K562 (cell line): Measurements from ENCODE around the gene C1QTNF12. TPM values are rescaled to one million over a fixed set of nuclear protein-coding genes. Genes with fewer than 3 reads are reported as not detected.

ENCODE experiments used
- ATAC-seq: fragments of 200-7000 bp; cut with Tn5 transposase; 3 replicates; pipeline ENCODE4 v1.9.1; 2020; ENCODE audit warnings: moderate library complexity
- BruUV-seq: library from RNA; stranded (reverse); fragments of 400-500 nt; replicated peaks from 2 replicates; lab custom pipeline; 2021; lab: Mats Ljungman, UMichigan
- CTCF ChIA-PET: fragments of 300-600 bp; formaldehyde crosslinking; extraction: SDS; loops from one replicate; lab custom pipeline; 2021; ENCODE audit warnings: low intra/inter-chr PET ratio; lab: Yijun Ruan, JAX
- POLR2A ChIA-PET: fragments of 300-600, 350-650 bp; sonication (Branson Sonifier 250); formaldehyde crosslinking; extraction: SDS; loops from one replicate; lab custom pipeline; 2021; ENCODE audit warnings: antibody characterized with exemption, inconsistent platforms; lab: Yijun Ruan, JAX
- DNase-seq, 4 experiments: peaks; one replicate each; pipeline versions ENCODE4 v3.0.0 to v3.0.0-alpha.2; 2011 to 2018; ENCODE audit warnings: low spot score in 3 of 4, mixed read lengths in 3 of 4; ENCODE audit errors: extremely low read depth in 1 of 4
- FAIRE-seq: peaks from 2 replicates; lab custom pipeline; 2011; peaks lifted over from hg19 to GRCh38; lab: Jason Lieb, UNC
- H2AFZ ChIP-seq: 2 replicates; pipeline ENCODE4 v1.6.0; 2011; ENCODE audit warnings: low read depth, low read length, control low read depth, inconsistent platforms
- H3K27ac ChIP-seq: fragments of 200-600 bp; 3 replicates; pipeline ENCODE4 v1.8.0; 2011; ENCODE audit warnings: low read depth, mild to moderate bottlenecking, control low read depth, inconsistent platforms, low read length, moderate library complexity, mixed read lengths; ENCODE audit errors: extremely low read depth
- H3K27me3 ChIP-seq, 2 experiments: fragments of 300-600 bp in 1 of 2; 2 replicates in 1 of 2; 3 replicates in 1 of 2; pipeline versions ENCODE4 v1.6.0 to v1.8.0; 2011; ENCODE audit warnings: inconsistent platforms in 2 of 2, low read length in 2 of 2, mild to moderate bottlenecking in 1 of 2, mixed read lengths in 1 of 2, moderate library complexity in 1 of 2; ENCODE audit not compliant: control insufficient read depth in 2 of 2, insufficient read depth in 2 of 2
- H3K36me3 ChIP-seq: fragments of 300-600 bp; 3 replicates; pipeline ENCODE4 v1.8.0; 2011; ENCODE audit warnings: mild to moderate bottlenecking, low read length, inconsistent platforms; ENCODE audit not compliant: control insufficient read depth, insufficient read depth
- H3K4me1 ChIP-seq, 2 experiments: fragments of 200-600 bp in 1 of 2; replicated peaks in 1 of 2; 2 replicates in 1 of 2; 3 replicates in 1 of 2; pipeline versions ENCODE4 v1.5.1 to v1.8.0; 2011; ENCODE audit warnings: inconsistent platforms in 2 of 2, low read length in 2 of 2, mild to moderate bottlenecking in 1 of 2, mixed read lengths in 1 of 2, moderate library complexity in 1 of 2; ENCODE audit not compliant: control insufficient read depth in 2 of 2, insufficient read depth in 2 of 2
- H3K4me2 ChIP-seq: 2 replicates; pipeline ENCODE4 v1.6.1; 2011; ENCODE audit warnings: low read length, control low read depth, inconsistent platforms, mixed read lengths; ENCODE audit not compliant: insufficient read depth
- H3K4me3 ChIP-seq: fragments of 200-600 bp; sonication (generic), shearing (Covaris generic); 2 replicates; pipeline ENCODE4 v1.5.1; 2016; ENCODE audit warnings: control low read depth, inconsistent platforms
- H3K79me2 ChIP-seq: fragments of 200-600 bp; 3 replicates; pipeline ENCODE4 v1.8.0; 2011; ENCODE audit warnings: low read length, inconsistent platforms; ENCODE audit not compliant: control insufficient read depth, insufficient read depth
- H3K9ac ChIP-seq, 2 experiments: 2 replicates each; pipeline versions ENCODE4 v1.6.0 to v1.6.1; 2011; ENCODE audit warnings: low read depth in 2 of 2, low read length in 2 of 2, control low read depth in 1 of 2, inconsistent platforms in 1 of 2, mild to moderate bottlenecking in 1 of 2, mixed read lengths in 1 of 2; ENCODE audit not compliant: insufficient read depth in 1 of 2
- H3K9me1 ChIP-seq: one replicate; pipeline ENCODE4 v1.6.0; 2011; ENCODE audit warnings: inconsistent platforms, mild to moderate bottlenecking, low read length, moderate library complexity; ENCODE audit not compliant: control insufficient read depth, insufficient read depth
- H3K9me3 ChIP-seq: replicated peaks from 2 replicates; pipeline ENCODE4 v1.5.1; 2011; ENCODE audit warnings: low read depth, low read length, inconsistent platforms; ENCODE audit not compliant: control insufficient read depth, insufficient read depth
- H4K20me1 ChIP-seq: replicated peaks from 2 replicates; pipeline ENCODE4 v1.6.1; 2011; ENCODE audit warnings: low read length, inconsistent platforms, mixed read lengths; ENCODE audit not compliant: control insufficient read depth, insufficient read depth
- CHCHD3 ChIP-seq: fragments of 250-450 bp; sonication (Bioruptor Pico); IDR thresholded peaks from 2 replicates; pipeline ENCODE4 v2.1.2; 2022; ENCODE audit warnings: mild to moderate bottlenecking
- POLR2G ChIP-seq: fragments of 200-400 bp; formaldehyde crosslinking; IDR thresholded peaks from 2 replicates; pipeline ENCODE4 v1.6.1; 2017; ENCODE audit warnings: low read depth, mild to moderate bottlenecking, antibody characterized with exemption, low read length, moderate library complexity
- RBFOX2 ChIP-seq: fragments of 200-400 bp; formaldehyde crosslinking; IDR thresholded peaks from 2 replicates; pipeline ENCODE4 v1.6.1; 2017; ENCODE audit warnings: low read depth, mild to moderate bottlenecking, low read length, moderate library complexity
- WGBS: fragments of 100-300 bp; shearing (Covaris generic); methylation state at CpG from one replicate; pipeline ENCODE4 v1.1.6; 2016; ENCODE audit warnings: low coverage, mixed read lengths; ENCODE audit not compliant: insufficient coverage; ENCODE audit errors: missing lambda C conversion rate; 5-methylcytosine and 5-hydroxymethylcytosine counted together
- in situ Hi-C: fragments of 300-500 bp; cut with MboI; formaldehyde crosslinking; loops from 4 replicates; pipeline ENCODE4 v1.15.0; 2018; ENCODE audit warnings: inconsistent platforms, mixed read lengths
- intact Hi-C: fragments of 100-400 bp; cut with micrococcal nuclease; formaldehyde crosslinking; loops from 2 replicates; pipeline ENCODE4 v1.14.2; 2022
- polyA plus RNA-seq, 8 experiments: library from polyadenylated mRNA; depleted of rRNA in 4 of 8; stranded (reverse) in 5 of 8; unstranded in 3 of 8; fragments of >200 nt; fragmentation: Nextera tagmentation in 2 of 8; fragmentation: Illumina TruSeq in 1 of 8; extraction: Ambion mirVana in 2 of 8; extraction: Trizol in 1 of 8; gene quantifications; 2 replicates each; pipeline versions ENCODE4 v1.2.1 to v1.2.3, GENCODE V29; 2011 to 2014; ENCODE audit warnings: inconsistent platforms in 1 of 8, missing spikeins in 1 of 8
- total RNA-seq, 7 experiments: library from RNA; depleted of rRNA in 6 of 7; stranded (reverse); fragments of >200 nt in 6 of 7; fragmentation: Illumina TruSeq in 2 of 7; extraction: Trizol in 2 of 7; gene quantifications; 2 replicates each; pipeline versions ENCODE4 v1.2.1 to v1.2.3, GENCODE V29; 2011 to 2021; ENCODE audit warnings: low replicate concordance in 1 of 7
- TF ChIP-seq, protein P1 (sequence below): fragments of 450-650 bp; IDR thresholded peaks from 2 replicates; pipeline ENCODE4 v1.7.1; 2018; ENCODE audit warnings: mild to moderate bottlenecking, low read depth; ENCODE audit not compliant: partially characterized antibody

The C1QTNF12 gene
- total and polyA plus RNA-seq, 9 of the 15 experiments (the other 6 are each of a cell fraction or from before 2014, with no cell fraction given): 0.11 to 4.3 (median 0.93) TPM; not detected in 3

DNA sequence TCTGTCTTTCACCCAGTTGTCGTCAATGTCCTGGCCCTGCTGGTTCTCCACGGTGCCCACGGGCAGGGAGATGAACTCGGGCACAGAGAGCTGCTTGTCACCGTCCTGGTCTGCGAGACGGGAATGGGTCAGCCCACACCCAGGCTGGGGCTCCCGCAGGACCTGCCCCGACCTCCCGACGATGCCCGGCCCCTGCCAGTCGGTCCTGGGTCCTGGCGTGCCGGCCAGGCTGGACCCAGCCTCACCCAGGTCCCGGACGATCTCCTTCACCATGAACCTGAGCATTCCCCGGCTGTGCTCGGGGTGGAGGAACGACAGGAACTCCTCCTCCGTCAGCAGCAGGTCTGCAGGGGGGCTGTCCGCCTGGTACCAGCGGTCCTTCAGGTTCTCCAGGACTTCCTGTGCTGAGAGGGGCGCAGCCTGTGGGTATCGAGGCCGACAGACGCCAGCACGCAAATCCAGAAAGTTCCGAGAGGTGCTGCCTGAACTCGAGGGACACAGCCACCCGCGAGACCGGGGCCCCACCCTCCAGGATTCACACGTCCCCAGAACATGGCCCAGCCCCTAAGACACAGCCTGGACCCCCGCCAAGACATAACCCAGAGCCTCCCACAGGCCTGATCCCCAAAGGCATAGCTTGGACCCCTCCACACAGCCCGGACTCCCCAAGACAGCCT, 27.9 kb downstream of the C1QTNF12 start:
- intact Hi-C loops: no loop called here
- H3K79me2 ChIP-seq: 0 out of 3 replicates have a peak, but pooled peaks cover 4% of the 10 kb centered on the region

More for the DNA sequence above, 27.9 kb downstream of the C1QTNF12 start:
- ChIA-PET POLR2A (interaction anchor here (0.6 to 2.4 kb wide), 2 partner anchors 11 to 12 kb away, joined by 3 to 12 read pairs; partner anchors contain the start of genes B3GALT6 and SDF4), CTCF (no interaction called here)
- H3K27ac ChIP-seq: no peak overlapping the region
- H3K9ac ChIP-seq: peak overlapping the region in 1 of 2 experiments; percentile 20; a peak in 1 of 4 replicates
- in situ Hi-C loops: no loop called here
- no peak overlapping the region for H3K4me3 ChIP-seq
- TF ChIP-seq POLR2G: 0 out of 2 replicates have a peak, but pooled peaks have one; percentile 8
- TF ChIP-seq CHCHD3 (CRISPR knock-in tag): no peak
- TF ChIP-seq RBFOX2: peak; percentile 39; the same call in 1 of the 2 replicates
- TF ChIP-seq, protein P1, sequence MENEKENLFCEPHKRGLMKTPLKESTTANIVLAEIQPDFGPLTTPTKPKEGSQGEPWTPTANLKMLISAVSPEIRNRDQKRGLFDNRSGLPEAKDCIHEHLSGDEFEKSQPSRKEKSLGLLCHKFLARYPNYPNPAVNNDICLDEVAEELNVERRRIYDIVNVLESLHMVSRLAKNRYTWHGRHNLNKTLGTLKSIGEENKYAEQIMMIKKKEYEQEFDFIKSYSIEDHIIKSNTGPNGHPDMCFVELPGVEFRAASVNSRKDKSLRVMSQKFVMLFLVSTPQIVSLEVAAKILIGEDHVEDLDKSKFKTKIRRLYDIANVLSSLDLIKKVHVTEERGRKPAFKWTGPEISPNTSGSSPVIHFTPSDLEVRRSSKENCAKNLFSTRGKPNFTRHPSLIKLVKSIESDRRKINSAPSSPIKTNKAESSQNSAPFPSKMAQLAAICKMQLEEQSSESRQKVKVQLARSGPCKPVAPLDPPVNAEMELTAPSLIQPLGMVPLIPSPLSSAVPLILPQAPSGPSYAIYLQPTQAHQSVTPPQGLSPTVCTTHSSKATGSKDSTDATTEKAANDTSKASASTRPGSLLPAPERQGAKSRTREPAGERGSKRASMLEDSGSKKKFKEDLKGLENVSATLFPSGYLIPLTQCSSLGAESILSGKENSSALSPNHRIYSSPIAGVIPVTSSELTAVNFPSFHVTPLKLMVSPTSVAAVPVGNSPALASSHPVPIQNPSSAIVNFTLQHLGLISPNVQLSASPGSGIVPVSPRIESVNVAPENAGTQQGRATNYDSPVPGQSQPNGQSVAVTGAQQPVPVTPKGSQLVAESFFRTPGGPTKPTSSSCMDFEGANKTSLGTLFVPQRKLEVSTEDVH: no peak
- no peak overlapping the region for H3K4me2 ChIP-seq
- WGBS: 96% methylated on average over 31 of the region's 36 CpGs
- FAIRE-seq: no peak
- no peaks in the 10 kb centered on the region for H3K27me3 ChIP-seq
- H3K4me1 ChIP-seq: peaks cover 0 to 68% of the 10 kb centered on the region in 2 experiments; a peak in 2 of 5 replicates
- no peaks in the 10 kb centered on the region for H3K9me1 ChIP-seq
- no peak overlapping the region for H2AFZ ChIP-seq
- no peak for ATAC-seq
- DNase-seq: peak in 1 of 4 experiments; percentile 36
- BruUV-seq: no TSS peak
- no peaks in the 10 kb centered on the region for H3K9me3 ChIP-seq
- peaks cover 79% of the 10 kb centered on the region; the same call in 2 of the 3 replicates for H3K36me3 ChIP-seq
- peaks cover 3% of the 10 kb centered on the region; the same call in 1 of the 2 replicates for H4K20me1 ChIP-seq
